Measurements from ENCODE around the gene CLCN3.

The CLCN3 gene

DNA sequence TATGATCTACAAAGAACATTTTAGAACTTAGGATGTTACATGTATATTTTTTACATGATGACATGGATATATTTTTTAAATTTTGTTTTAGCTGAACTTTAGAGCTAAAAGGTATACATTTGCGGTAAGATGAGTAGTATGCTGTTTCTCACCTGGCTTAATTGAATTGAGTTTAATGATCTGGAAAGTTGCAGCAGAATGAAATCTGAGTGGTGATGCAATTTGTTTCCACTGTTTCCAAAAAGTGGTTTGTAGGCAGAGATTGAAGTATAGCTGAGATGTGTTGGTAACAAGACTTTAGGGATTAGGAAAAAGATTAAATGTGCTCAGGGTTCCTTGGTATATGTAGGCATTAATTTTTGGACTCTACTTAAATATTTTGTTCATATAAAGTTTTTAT lies 69.3 kb downstream of the CLCN3 start:
- Histone ChIP-seq H3K27me3 (no peaks in the 10 kb centered on the region), H3K9me3 (no peaks in the 10 kb centered on the region), H3K4me1 (no peaks in the 10 kb centered on the region; the same call in 1 of the 2 replicates), H3K4me3 (ENCODE audit: low read depth, low read length) (no peak overlapping the region), H3K36me3 (peaks cover 11% of the 10 kb centered on the region)
- TF ChIP-seq, protein P1, sequence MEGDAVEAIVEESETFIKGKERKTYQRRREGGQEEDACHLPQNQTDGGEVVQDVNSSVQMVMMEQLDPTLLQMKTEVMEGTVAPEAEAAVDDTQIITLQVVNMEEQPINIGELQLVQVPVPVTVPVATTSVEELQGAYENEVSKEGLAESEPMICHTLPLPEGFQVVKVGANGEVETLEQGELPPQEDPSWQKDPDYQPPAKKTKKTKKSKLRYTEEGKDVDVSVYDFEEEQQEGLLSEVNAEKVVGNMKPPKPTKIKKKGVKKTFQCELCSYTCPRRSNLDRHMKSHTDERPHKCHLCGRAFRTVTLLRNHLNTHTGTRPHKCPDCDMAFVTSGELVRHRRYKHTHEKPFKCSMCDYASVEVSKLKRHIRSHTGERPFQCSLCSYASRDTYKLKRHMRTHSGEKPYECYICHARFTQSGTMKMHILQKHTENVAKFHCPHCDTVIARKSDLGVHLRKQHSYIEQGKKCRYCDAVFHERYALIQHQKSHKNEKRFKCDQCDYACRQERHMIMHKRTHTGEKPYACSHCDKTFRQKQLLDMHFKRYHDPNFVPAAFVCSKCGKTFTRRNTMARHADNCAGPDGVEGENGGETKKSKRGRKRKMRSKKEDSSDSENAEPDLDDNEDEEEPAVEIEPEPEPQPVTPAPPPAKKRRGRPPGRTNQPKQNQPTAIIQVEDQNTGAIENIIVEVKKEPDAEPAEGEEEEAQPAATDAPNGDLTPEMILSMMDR (IDR thresholded peaks at IDR 0.05; ENCODE audit: low read depth, low read length): no peak
- no peak for DNase-seq

DNA sequence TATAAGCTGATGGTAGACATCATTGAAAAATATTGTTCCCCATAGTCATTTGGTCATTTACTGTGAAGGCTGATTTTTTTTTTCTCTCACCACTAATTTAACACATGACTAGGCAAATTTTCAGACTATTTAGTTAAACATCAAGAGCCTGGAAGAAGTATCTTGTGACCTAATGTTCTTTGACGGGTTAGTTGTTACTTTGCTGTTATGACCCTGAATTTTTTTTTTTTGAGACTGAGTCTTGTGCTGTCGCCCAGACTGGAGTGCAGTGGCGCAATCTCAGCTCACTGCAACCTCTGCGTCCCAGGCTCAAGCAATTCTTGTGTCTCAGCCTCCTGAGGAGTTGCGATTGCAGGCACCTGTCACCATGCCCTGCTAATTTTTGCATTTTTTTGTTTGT lies 70.4 kb downstream of the CLCN3 start:
- TF ChIP-seq, protein P1 (IDR thresholded peaks at IDR 0.05; ENCODE audit: low read depth, low read length): no peak
- Histone ChIP-seq H3K4me1 (no peaks in the 10 kb centered on the region; the same call in 1 of the 2 replicates), H3K36me3 (peaks cover 11% of the 10 kb centered on the region), H3K9me3 (no peaks in the 10 kb centered on the region), H3K4me3 (ENCODE audit: low read depth, low read length) (no peak overlapping the region), H3K27me3 (no peaks in the 10 kb centered on the region)
- no peak for DNase-seq

DNA sequence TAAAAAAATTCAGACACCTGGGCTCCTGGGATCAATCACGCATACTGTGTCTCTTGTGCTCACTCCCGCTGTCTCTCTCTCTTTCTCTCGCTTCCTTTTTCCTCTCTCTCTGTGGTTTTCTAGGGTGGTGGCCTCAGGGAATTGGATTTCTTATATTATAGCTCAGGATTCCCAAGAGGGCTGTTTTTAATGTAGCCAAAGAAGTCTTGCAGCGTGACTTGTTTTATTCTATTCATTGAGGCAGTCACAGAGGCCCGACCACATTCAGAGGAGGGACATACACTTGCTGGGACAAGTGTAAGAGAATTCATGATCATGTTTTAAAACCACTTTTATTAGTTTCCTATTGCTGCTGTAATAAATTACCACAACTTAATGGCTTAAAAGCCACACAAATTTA lies 78.0 kb downstream of the CLCN3 start:
- Histone ChIP-seq H3K27me3 (no peaks in the 10 kb centered on the region), H3K4me1 (no peaks in the 10 kb centered on the region), H3K4me3 (ENCODE audit: low read depth, low read length) (no peak overlapping the region), H3K36me3 (peaks cover 44% of the 10 kb centered on the region), H3K9me3 (no peaks in the 10 kb centered on the region)
- TF ChIP-seq, protein P1 (IDR thresholded peaks at IDR 0.05; ENCODE audit: low read depth, low read length): no peak
- no peak for DNase-seq

DNA sequence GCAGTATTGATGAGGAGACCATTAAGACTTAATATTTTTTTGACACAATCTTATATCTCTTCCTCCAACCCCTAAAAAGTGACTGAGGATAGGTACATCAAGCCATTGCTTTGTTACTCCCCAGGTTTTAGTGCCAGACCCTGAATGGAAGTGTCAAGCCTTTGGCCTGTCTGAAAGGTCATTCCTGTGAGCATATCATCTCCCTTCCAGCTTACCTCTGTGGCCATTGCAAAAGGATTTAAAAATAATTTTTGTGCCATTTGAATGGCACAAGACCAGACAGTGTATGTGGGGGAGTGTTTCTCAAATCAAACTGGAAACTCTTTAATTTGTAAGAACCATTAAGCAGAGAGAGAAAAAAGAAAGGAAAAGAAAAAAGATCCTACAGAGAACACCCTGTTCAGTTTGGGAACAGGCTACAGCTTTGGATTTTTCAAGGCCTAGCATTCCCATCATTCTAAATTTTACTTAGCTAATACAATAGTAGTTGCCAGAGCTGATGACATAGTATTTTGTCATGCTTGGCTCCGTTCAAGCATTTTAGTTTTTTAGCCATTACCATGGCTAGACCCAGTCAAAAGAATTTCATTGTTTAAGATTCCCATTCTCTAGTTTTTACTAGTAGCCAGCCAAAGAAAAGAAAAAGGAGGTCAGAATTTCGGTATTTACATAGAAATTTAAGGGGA lies 87.7 kb downstream of the CLCN3 start:
- H3K27me3 ChIP-seq: no peaks in the 10 kb centered on the region
- no peak overlapping the region for H3K4me3 ChIP-seq (ENCODE audit: low read depth, low read length)
- DNase-seq: no peak
- H3K4me1 ChIP-seq: no peaks in the 10 kb centered on the region
- no peaks in the 10 kb centered on the region for H3K9me3 ChIP-seq
- H3K36me3 ChIP-seq: peaks cover 24% of the 10 kb centered on the region
- TF ChIP-seq, protein P1 (IDR thresholded peaks at IDR 0.05; ENCODE audit: low read depth, low read length): no peak

DNA sequence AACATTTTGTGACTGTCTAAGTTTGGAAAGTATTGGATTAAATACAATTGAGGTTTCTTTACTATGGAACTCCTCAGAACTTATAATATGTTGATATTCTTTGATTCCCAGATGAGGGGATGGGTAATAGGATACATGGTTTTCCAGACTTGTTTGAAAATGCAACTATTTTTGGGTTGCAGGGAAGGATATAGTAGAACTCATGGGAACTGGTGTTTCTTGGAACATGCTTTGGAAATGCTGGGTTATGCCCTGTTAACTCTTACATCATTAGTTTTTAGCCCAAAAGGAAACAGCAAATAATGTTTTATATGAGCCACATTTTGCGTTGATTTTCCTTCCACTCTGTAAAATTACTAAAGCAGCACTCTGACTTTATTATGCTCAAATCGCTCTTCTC lies 95.4 kb downstream of the CLCN3 start:
- Histone ChIP-seq H3K4me1 (no peaks in the 10 kb centered on the region), H3K27me3 (no peaks in the 10 kb centered on the region), H3K4me3 (ENCODE audit: low read depth, low read length) (no peak overlapping the region), H3K9me3 (no peaks in the 10 kb centered on the region), H3K36me3 (peaks cover 11% of the 10 kb centered on the region)
- TF ChIP-seq, protein P1 (IDR thresholded peaks at IDR 0.05; ENCODE audit: low read depth, low read length): no peak
- DNase-seq: no peak

DNA sequence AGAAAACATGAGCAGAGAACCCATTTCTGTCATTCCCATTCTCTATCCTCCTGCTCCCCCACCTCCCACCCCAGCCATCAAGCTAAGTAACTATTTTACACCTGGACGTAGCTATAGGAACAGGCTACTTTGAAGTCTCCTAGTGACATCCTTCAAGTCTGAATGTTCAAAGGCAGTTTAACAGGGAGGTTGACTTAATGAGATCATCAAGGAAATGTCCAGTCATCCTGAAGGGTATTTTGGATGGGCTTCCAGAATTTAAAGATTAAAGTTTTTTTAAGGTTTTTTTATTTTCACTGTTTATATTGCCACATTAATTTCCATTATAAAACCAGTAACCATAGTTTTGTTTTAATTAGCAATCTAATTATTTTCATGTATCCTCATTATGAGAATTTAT lies 96.3 kb downstream of the CLCN3 start:
- no peak for DNase-seq
- TF ChIP-seq, protein P1 (IDR thresholded peaks at IDR 0.05; ENCODE audit: low read depth, low read length): no peak
- no peaks in the 10 kb centered on the region for H3K9me3 ChIP-seq
- H3K4me3 ChIP-seq (ENCODE audit: low read depth, low read length): no peak overlapping the region
- peaks cover 11% of the 10 kb centered on the region for H3K36me3 ChIP-seq
- no peaks in the 10 kb centered on the region for H3K27me3 ChIP-seq
- H3K4me1 ChIP-seq: no peaks in the 10 kb centered on the region

Data from BE2C (cell line).